Dermis microvascular lymphatic vessel endothelial cell (primary cell): ENCODE measurements around the gene YPEL3. TPM values are rescaled to one million over a fixed set of nuclear protein-coding genes. Genes with fewer than 3 reads are reported as not detected.
A peak's percentile ranks its signal among the peaks of the same experiment; 100 is the strongest.
"Not testable (repeated sequence)": the region's sequence is repeated elsewhere in the genome, so short reads cannot be mapped to it uniquely, and the experiment has no call there.

Source experiments
- DNase-seq, 2 donors: peaks; one replicate each; pipeline versions ENCODE4 v3.0.0 to v3.0.0-alpha.2; 2010; ENCODE audit warnings: low read depth in 2 of 2
- total RNA-seq: library from RNA; depleted of rRNA; stranded (reverse); fragments of >200 nt; gene quantifications from 2 replicates; pipeline ENCODE4 v1.2.1, GENCODE V29; 2014

Gene YPEL3, protein sequence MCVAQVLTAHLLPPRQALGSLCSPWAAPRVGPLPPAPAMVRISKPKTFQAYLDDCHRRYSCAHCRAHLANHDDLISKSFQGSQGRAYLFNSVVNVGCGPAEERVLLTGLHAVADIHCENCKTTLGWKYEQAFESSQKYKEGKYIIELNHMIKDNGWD
- total RNA-seq: 13.0 and 27.9 TPM in 2 replicates

- DNase-seq: peak; percentile 75 to 92
Measured at GRCh38 chr16:30096105-30096861, at the start of gene YPEL3. Gene YPEL3 (minus strand): TSS chr16:30096213. CDS start chr16:30095482, 731 bp downstream.

- DNase-seq: no peak
Measured at GRCh38 chr16:30145657-30146056, 49.6 kb upstream of the YPEL3 start.

DNA sequence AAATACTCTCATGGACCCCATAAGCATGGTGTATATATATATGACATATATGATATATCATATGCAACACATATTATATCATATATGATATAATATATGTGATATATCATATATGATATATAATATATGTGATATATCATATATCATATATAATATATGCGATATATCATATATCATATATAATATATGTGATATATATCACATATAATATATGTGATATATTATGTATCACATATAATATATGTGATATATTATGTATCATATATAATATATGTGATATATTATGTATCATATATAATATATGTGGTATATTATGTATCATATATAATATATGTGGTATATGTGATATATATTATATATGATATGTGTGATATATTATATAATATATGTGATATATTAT lies 48.9 kb upstream of the YPEL3 start:
- DNase-seq: no peak

- DNase-seq: no peak
Measured at GRCh38 chr16:30144017-30144416, 48.0 kb upstream of the YPEL3 start.

GRCh38 chr16:30143347-30143702 lies 47.3 kb upstream of the YPEL3 start:
- DNase-seq: no peak

DNA sequence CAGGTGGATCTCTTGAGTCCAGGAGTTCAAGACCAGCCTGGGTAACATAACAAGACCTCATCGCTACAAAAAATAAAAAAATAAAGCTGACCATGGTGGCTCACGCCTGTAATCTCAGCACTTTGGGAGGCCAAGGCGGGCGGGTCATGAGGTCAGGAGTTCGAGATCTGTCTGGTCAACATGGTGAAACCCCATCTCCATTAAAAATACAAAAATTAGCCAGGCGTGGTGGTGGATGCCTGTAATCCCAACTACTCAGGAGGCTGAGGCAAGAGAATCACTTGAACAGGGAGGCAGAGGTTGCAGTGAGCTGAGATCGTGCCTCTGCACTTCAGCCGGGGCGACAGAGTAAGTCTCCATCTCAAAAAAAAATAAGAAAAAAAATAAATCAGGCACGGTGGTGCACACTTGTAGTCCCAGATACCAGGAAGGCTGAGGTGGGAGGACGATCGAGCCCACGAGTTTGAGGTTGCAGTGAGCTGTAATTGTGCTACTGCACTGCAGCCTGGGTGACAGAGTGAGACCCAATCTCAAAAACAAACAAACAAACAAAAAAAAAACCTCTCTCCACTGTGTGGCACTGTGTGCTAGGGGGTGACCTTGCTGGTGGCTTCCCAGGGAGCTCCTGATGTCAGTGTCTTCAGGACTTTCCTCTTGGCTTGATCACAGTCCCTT lies 46.8 kb upstream of the YPEL3 start:
- DNase-seq: no peak

DNA sequence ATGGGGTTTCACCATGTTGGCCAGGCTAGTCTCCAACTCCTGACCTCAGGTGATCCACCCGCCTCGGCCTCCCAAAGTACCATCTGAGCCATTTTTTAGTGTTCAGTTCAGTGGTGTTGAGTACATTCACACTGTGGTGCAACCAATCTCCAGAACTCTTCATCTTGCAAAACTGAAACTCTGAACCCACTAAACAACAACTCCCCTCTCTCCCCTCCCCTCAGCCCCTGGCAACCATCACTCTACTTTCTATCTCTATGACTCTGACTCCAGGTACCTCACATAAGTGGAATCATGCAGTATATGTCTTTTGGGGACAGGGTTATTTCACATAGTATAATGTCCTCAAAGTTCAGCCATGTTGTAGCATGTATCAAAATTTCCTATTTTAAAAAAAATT lies 45.7 kb upstream of the YPEL3 start:
- DNase-seq: no peak

DNA sequence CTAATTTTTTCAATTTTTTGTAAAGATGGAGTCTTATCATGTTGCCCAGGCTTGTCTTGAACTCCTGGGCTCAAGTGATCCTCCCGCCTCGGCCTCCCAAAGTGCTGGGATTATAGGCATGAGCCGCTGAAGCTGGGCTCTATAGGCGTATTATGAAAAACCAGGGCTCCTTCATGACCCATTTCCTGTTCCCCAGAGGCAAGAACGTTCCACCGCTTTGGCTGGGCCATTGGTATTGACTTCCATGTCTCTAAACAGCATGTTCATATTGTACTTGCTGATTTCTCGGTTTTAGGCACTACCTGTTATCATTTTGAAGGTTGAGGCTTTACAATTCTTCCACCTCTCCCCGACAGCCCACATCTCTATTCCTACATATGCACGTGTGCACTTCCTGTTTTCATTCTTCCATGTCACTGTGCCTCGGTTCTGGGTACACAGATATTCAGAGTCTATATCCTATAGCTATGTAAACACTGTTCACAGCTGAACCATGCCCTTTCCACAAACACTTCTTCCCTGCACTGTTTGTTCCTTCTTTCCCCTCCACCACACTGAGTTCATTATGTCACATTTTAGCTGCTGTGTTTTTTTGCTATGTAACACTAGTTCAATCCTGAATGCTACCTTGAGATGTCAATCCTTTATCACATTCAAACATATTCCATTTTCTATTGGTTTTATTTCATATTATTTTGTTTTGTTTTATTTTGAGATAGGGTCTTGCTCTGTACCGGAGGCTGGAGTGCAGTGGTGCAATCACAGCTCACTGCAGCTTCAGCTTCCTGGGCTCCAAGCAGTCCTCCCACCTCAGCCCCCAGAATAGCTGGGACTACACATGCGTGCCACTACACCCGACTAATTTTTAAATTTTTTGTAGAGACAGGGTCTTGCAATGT lies 43.8 kb upstream of the YPEL3 start:
- DNase-seq: no peak

DNA sequence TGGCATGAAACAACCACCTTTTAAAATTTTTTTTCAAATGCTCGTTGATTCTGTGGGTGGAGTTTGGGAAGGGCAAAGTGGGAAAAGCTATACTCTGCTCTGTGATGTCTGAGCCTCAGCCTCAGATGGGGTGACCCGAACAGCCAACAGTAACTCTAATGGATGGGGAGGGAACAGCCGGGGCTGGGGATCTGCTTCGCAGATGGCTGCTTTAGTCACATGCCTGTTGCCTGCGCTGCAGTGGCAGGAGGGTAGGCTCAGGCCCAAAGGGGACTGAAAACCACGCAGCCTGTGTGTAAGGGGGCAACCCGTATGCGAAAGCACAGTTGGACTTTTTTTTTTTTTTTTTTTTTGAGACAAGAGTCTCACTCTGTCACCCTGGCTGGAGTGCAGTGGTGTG lies 41.9 kb upstream of the YPEL3 start:
- no peak for DNase-seq

DNA sequence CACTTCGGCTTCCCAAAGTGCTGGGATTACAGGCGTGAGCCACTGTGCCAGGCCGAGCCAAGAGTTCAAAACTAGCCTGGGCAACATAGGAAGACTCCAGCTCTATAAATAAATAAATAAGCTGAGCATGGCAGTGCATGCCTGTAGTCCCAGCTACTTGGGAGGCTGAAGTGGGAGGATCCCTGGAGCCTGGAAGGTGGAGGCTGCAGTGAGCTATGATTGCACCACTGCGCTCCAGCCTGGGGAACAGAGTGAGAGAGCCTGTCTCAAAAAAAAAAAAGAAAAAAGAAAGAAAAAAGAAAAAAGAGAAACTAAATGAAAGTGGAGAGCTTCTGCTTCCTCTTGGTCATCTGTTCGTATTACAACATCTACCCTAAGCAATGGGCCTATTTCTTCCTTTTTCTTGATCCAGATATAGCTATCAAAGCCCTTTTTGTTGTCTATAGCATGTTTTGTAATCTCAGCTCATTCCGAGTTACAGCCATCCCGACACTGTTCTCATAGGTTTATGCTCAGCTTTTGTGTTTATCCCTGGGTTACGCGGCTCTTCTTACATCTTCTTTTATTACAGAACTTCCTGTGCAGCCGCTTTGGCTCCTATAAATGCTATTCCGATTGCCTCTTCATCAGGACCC lies 41.1 kb upstream of the YPEL3 start:
- no peak for DNase-seq

GRCh38 chr16:30132591-30132990 lies 36.6 kb upstream of the YPEL3 start:
- DNase-seq: no peak

DNA sequence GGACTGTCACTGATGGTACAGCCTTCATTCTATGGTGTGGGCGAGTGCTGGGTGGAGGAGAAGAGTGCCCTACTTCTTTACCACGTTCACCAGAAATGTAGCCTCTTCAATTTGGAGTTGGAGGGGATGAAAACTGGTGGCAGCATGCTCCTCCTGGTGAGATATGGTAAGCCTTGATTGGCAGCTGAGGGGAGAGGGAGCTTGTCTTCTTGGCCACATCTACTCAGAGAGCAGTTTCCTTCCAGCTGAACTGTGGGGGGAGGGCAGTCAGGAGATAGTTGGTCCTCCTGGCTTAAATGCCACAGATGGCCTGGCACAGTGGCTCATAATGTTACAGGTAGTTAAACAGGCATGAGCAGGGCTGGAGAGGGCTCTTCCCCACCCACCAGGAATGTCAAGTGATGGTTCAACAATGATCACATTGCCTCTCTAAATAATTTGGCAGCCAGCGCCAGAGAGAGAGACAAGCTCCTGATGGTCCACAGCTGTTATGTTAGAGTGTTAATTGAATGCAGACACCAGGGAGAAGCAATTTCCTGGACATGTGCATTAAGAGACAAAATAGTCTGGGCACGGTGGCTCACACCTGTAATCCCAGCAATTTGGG lies 36.0 kb upstream of the YPEL3 start:
- DNase-seq: no peak

DNA sequence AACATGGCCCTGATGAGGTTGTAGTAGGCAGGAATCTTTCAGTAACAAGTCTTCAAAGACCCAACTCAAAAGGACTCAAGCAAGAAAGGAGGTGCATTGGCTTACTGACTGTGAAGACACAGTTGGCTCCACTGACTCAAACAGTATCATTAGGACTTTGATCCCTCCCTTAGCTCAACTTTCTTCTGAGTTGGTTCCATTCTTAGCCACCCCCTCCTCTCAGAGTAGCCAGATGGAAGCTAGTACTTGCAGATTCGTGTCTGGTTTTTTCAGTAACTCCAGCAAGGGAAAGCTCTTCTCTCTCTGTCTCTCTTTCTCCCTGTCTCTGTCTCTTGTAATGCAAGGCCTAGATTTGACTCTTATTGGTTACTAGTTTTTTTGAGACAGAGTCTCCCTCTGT lies 32.0 kb upstream of the YPEL3 start:
- DNase-seq: no peak

DNA sequence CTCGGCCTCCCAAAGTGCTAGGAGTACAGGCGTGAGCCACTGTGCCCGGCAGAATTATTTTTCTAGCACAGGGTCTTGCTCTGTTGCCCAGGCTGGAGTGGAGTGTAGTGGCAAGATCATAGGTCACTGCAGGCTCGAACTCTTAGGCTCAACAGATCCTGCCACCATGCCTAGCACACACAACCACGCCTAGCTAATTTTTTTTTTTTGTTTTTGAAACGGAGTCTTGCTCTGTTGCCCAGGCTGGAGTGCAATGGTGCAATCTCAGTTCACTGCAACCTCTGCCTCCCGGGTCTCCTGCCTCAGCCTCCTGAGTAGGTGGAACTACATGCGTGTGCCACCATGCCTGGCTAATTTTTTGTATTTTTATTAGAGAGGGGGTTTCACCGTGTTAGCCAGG lies 29.7 kb upstream of the YPEL3 start:
- not testable (repeated sequence) for DNase-seq

- no peak for DNase-seq
Measured at GRCh38 chr16:30124985-30125379, 29.0 kb upstream of the YPEL3 start.

GRCh38 chr16:30122604-30123160 lies 26.7 kb upstream of the YPEL3 start:
- peak in 1 of 2 donors; percentile 39 for DNase-seq

- peak; percentile 67 to 85 for DNase-seq
Measured at GRCh38 chr16:30121741-30122571, 25.9 kb upstream of the YPEL3 start.

DNA sequence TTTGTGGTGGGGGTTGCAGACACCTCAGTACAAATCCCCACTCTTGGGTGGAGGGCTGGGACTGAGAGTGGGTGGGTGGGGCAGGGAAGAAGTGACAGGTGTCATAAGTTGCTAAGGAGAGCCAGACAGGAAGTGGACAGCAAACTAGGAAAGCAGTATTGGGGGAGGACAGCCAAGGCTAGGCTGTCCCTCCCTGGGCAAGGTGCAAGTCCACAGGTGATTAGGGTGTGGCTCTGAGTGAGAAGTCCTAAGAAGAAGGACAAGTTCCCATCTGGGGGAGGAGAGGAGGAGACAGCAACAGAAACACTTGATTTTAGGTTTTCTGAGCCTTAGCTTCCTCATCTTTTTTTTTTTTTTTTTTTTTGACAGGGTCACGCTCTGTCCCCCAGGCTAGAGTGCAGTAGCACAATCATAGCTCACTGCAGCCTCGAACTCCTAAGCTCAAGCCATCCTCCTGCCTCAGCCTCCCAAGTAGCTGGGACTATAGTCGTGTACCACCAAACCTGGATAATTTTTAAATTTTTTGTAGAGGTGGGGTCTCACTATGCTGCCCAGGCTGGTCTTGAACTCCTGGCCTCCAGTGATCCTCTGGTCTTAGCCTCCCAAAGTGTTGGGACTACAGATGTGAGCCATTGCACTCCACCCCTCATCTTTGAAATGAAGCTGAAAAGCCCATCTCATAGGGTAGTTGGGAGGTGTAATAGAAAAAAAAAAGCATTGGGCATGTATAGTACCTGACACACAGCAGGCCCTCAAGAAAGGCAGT lies 24.5 kb upstream of the YPEL3 start:
- DNase-seq: no peak

DNA sequence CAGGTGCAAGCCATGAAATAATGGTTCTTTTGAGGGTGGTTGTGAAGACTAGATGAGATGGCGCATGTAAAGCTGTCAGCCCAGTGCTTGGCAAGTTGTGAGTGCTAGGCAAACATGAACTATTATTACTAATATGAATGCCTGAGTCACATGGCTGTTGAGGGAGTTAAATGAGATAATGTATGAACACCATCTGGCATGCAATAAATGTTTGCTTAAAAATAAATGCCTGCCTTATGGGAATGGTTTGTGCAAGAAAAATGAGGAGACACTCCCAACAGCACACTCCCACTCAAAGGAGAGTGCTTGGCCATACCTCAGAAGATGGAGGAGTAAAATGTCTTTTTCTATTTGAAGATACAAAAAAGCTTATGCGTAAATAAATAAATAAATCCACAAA lies 23.4 kb upstream of the YPEL3 start:
- no peak for DNase-seq
